ENCODE measurements around the gene NELFA.
A peak's percentile ranks its signal among the peaks of the same experiment; 100 is the strongest.
"Not testable (repeated sequence)": the region's sequence is repeated elsewhere in the genome, so short reads cannot be mapped to it uniquely, and the experiment has no call there.

Gene NELFA

GRCh38 chr4:2006956-2007653 lies 1.7 kb downstream of the NELFA start:
- ChIA-PET CTCF (no interaction called here), POLR2A (no interaction called here)
- peak overlapping the region; percentile 93 for H3K4me3 ChIP-seq (ENCODE audit: low read depth, low read length)

GRCh38 chr4:2006367-2006766 lies 2.4 kb downstream of the NELFA start:
- H3K36me3 ChIP-seq (ENCODE audit: control insufficient read depth in 2 of 2, insufficient read depth in 1 of 2, low read length in 2 of 2): peaks cover 8 to 31% of the 10 kb centered on the region in 2 experiments; a peak in 2 of 3 replicates
- CTCF ChIA-PET: interaction anchor here (0.6 kb wide), 1 partner anchor 259 kb away, joined by 4 read pairs; no protein-coding TSS in a partner anchor

More at GRCh38 chr4:2006956-2007653, 1.7 kb downstream of the NELFA start:
- Histone ChIP-seq H3K27ac (ENCODE audit: extremely low read depth, low read depth, low read length) (no peak overlapping the region), H3K36me3 (ENCODE audit: control insufficient read depth in 2 of 2, insufficient read depth in 1 of 2, low read length in 2 of 2) (peaks cover 8 to 31% of the 10 kb centered on the region in 2 experiments; a peak in 2 of 3 replicates), H3K9me3 (ENCODE audit: control insufficient read depth, insufficient read depth, low read depth, low read length) (no peaks in the 10 kb centered on the region), H3K4me1 (ENCODE audit: control insufficient read depth, insufficient read depth, low read length) (no peaks in the 10 kb centered on the region)
- TF ChIP-seq ZNF529 (tag by site-specific recombination; IDR thresholded peaks at IDR 0.05; ENCODE audit: insufficient replicate concordance) (no peak), PRDM4 (tag by site-specific recombination; IDR thresholded peaks at IDR 0.05) (no peak), ZNF146 (tag by site-specific recombination; IDR thresholded peaks at IDR 0.05) (peak; percentile 97), BCL6B (tag by site-specific recombination; IDR thresholded peaks at IDR 0.05) (no peak), ZNF600 (tag by site-specific recombination; IDR thresholded peaks at IDR 0.05) (peak; percentile 62; the same call in 1 of the 2 replicates)

GRCh38 chr4:2003361-2003760 lies 5.4 kb downstream of the NELFA start:
- H3K9me3 ChIP-seq (ENCODE audit: control insufficient read depth, insufficient read depth, low read depth, low read length); H3K27ac ChIP-seq (ENCODE audit: extremely low read depth, low read depth, low read length); POLR2A ChIA-PET; CTCF ChIA-PET; H3K4me1 ChIP-seq (ENCODE audit: control insufficient read depth, insufficient read depth, low read length); H3K4me3 ChIP-seq (ENCODE audit: low read depth, low read length): not testable (repeated sequence)
- TF ChIP-seq ZNF146 (tag by site-specific recombination; IDR thresholded peaks at IDR 0.05): peak; percentile 94
- H3K36me3 ChIP-seq (ENCODE audit: control insufficient read depth in 2 of 2, insufficient read depth in 1 of 2, low read length in 2 of 2): peaks cover 8 to 37% of the 10 kb centered on the region in 2 experiments; a peak in 2 of 3 replicates

More at GRCh38 chr4:2006367-2006766, 2.4 kb downstream of the NELFA start:
- Histone ChIP-seq H3K4me3 (ENCODE audit: low read depth, low read length) (no peak overlapping the region), H3K4me1 (ENCODE audit: control insufficient read depth, insufficient read depth, low read length) (no peaks in the 10 kb centered on the region), H3K9me3 (ENCODE audit: control insufficient read depth, insufficient read depth, low read depth, low read length) (no peaks in the 10 kb centered on the region), H3K27ac (ENCODE audit: extremely low read depth, low read depth, low read length) (no peak overlapping the region)
- POLR2A ChIA-PET: no interaction called here
- TF ChIP-seq ZNF121 (tag by site-specific recombination; IDR thresholded peaks at IDR 0.05) (peak; percentile 80), ZSCAN23 (tag by site-specific recombination; IDR thresholded peaks at IDR 0.05) (no peak), ZNF248 (tag by site-specific recombination; IDR thresholded peaks at IDR 0.05) (no peak), ZNF24 (tag by site-specific recombination; IDR thresholded peaks at IDR 0.05) (no peak), SP7 (tag by site-specific recombination; IDR thresholded peaks at IDR 0.05) (no peak)

GRCh38 chr4:1999308-1999707 lies 9.5 kb downstream of the NELFA start:
- H3K4me1 ChIP-seq (ENCODE audit: control insufficient read depth, insufficient read depth, low read length); H3K9me3 ChIP-seq (ENCODE audit: control insufficient read depth, insufficient read depth, low read depth, low read length); POLR2A ChIA-PET; H3K27ac ChIP-seq (ENCODE audit: extremely low read depth, low read depth, low read length); H3K4me3 ChIP-seq (ENCODE audit: low read depth, low read length); CTCF ChIA-PET: not testable (repeated sequence)
- peaks cover 5 to 30% of the 10 kb centered on the region in 2 experiments; a peak in 2 of 3 replicates for H3K36me3 ChIP-seq (ENCODE audit: control insufficient read depth in 2 of 2, insufficient read depth in 1 of 2, low read length in 2 of 2)

Measured in HEK293 (cell line).